Measurements from ENCODE around the gene GLIS2. TPM values are rescaled to one million over a fixed set of nuclear protein-coding genes. Genes with fewer than 3 reads are reported as not detected.

GLIS2 gene
- 6.9 TPM for total RNA-seq

DNA sequence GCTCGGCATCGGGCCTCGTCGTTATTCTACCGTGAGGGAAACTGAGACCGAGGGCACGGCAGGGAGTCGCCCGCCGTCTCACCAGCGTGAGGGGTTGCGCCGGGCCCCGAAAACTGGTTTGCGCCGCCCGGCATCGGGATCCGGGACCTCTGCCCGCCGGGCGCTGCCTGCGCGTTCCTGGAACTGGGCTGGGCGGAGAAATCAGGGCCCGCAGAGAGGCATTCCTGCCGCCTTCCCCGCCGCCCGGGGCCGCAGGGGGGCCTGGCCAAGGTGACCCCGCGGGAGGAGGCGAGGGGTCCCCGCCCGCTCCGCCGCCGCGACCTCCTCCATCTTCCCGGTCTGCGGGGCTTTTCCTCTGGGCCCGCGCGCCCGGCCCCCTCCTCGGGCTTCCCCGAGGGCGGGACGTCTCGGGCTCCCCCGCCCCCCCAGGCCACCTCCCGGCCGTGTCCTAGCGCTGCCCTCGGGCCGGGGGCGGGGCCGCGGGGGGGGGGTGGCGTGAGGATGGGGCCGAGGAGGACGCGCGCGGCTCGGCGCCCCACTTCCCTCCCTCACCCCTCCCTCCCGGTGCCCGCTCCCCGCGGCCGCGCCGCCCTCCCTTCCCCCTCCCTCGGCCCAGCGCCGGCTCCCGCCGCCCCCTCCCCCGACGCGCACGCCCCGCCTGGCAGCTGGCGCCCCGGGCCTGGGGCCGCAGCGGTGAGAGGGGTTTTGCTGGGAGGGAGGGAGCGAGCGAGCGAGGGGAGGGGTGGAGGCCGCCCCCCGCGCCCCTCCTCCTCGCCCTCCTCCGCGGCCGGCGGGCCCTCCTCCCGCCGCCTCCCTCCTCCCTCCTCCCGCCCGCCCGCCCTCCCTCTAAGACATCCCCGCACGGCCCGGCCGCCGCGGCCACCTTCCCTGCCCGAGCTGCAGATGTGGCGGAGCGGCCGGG, at the start of gene GLIS2:
TSS of gene GLIS2 (plus strand) at position 882 of the 922 bp plus-strand sequence. CDS start 16,214 bp downstream, outside the sequence.
- Histone ChIP-seq H3K27ac (peak within 1 kb of the TSS; percentile 93), H3K4me3 (peak within 1 kb of the TSS; percentile 60 to 65), H3K9me3 (no peaks in the 10 kb centered on the region), H3K4me1 (peaks cover 58% of the 10 kb centered on the region), H3K27me3 (no peaks in the 10 kb centered on the region), H3K36me3 (no peaks in the 10 kb centered on the region)
- TF ChIP-seq POLR2A (IDR thresholded peaks at IDR 0.05): peak in 1 of 2 donors; percentile 49
- no peak for TF ChIP-seq CTCF (IDR thresholded peaks at IDR 0.05)
- peak in 1 of 2 donors; percentile 49 for TF ChIP-seq POLR2AphosphoS5 (IDR thresholded peaks at IDR 0.05; ENCODE audit: insufficient read depth in 1 of 2, low read depth in 1 of 2)
- intact Hi-C loops (cut with DNase I): loop anchor here (5.0 kb wide), 1 partner anchor 43 kb away; the partner anchor contains the start of gene TFAP4
- peak in 1 of 2 donors; percentile 84 for DNase-seq (ENCODE audit: extremely low spot score in 2 of 2)

- Histone ChIP-seq H3K36me3 (peaks cover 0 to 9% of the 10 kb centered on the region in 2 donors), H3K27ac (no peak overlapping the region), H3K27me3 (no peaks in the 10 kb centered on the region), H3K9me3 (no peaks in the 10 kb centered on the region), H3K4me1 (peaks cover 33% of the 10 kb centered on the region), H3K4me3 (no peak overlapping the region)
- intact Hi-C loops (cut with DNase I): no loop called here
- no peak for TF ChIP-seq POLR2A (IDR thresholded peaks at IDR 0.05)
- no peak for TF ChIP-seq POLR2AphosphoS5 (IDR thresholded peaks at IDR 0.05; ENCODE audit: insufficient read depth in 1 of 2, low read depth in 1 of 2)
- no peak for TF ChIP-seq CTCF (IDR thresholded peaks at IDR 0.05)
- DNase-seq (ENCODE audit: extremely low spot score in 2 of 2): no peak
Observed at GRCh38 chr16:4266372-4266771, 49.5 kb upstream of the GLIS2 start.

- H3K36me3 ChIP-seq: no peaks in the 10 kb centered on the region
- no peak for TF ChIP-seq POLR2A (IDR thresholded peaks at IDR 0.05)
- TF ChIP-seq POLR2AphosphoS5 (IDR thresholded peaks at IDR 0.05; ENCODE audit: insufficient read depth in 1 of 2, low read depth in 1 of 2): no peak
- TF ChIP-seq CTCF (IDR thresholded peaks at IDR 0.05): no peak
- intact Hi-C loops (cut with DNase I): loop anchor here (5.0 kb wide), 1 partner anchor 47 kb away; the partner anchor contains the start of gene GLIS2
- no peak for DNase-seq (ENCODE audit: extremely low spot score in 2 of 2)
- no peaks in the 10 kb centered on the region for H3K9me3 ChIP-seq
- no peaks in the 10 kb centered on the region for H3K27me3 ChIP-seq
- peaks cover 17% of the 10 kb centered on the region for H3K4me1 ChIP-seq
- no peak overlapping the region for H3K27ac ChIP-seq
- no peak overlapping the region for H3K4me3 ChIP-seq
Observed at GRCh38 chr16:4270091-4270490, 45.8 kb upstream of the GLIS2 start.

DNA sequence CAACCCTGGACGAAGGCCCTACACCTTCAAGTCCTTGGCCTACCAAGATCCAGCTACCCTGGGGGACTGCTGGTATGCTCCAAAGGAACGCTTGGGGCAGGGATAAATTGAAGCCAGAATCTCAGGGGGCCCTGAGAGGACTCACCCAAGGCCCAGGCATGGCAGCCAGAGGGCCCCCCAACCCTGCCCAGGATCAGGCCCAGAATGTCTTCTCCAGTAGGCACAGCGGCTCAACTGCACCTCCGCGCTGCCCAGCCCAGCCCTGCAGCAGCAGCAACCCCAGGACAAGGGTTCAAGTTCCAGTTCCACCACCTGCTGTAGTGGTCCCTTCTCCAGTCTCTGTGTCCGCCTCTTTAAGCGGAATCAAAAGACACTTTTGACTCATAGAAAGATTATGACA, 45.3 kb upstream of the GLIS2 start:
- Histone ChIP-seq H3K27ac (peak overlapping the region; percentile 91), H3K4me3 (peak overlapping the region; percentile 69 to 96)
- intact Hi-C loops (cut with DNase I): loop anchor here (5.0 kb wide), 1 partner anchor 47 kb away; the partner anchor contains the start of gene GLIS2

More for the DNA sequence above, 45.3 kb upstream of the GLIS2 start:
- no peaks in the 10 kb centered on the region for H3K36me3 ChIP-seq
- no peaks in the 10 kb centered on the region for H3K9me3 ChIP-seq
- DNase-seq (ENCODE audit: extremely low spot score in 2 of 2): no peak
- H3K27me3 ChIP-seq: no peaks in the 10 kb centered on the region
- TF ChIP-seq POLR2A (IDR thresholded peaks at IDR 0.05) (no peak), POLR2AphosphoS5 (IDR thresholded peaks at IDR 0.05; ENCODE audit: insufficient read depth in 1 of 2, low read depth in 1 of 2) (no peak), CTCF (IDR thresholded peaks at IDR 0.05) (no peak)
- H3K4me1 ChIP-seq: peaks cover 15% of the 10 kb centered on the region

All from vagina (tissue), 2 donors.